ES-I3 (cell line): ENCODE data around the gene FREY1.

Experiments
- H3K36me3 ChIP-seq: 2 replicates; pipeline ENCODE4 v1.6.1; 2013; ENCODE audit warnings: mild to moderate bottlenecking, low read length, control low read depth, moderate library complexity; ENCODE audit not compliant: insufficient read depth
- H3K4me1 ChIP-seq: 2 replicates; pipeline ENCODE4 v1.6.1; 2013; ENCODE audit warnings: mild to moderate bottlenecking, control low read depth, low read length; ENCODE audit not compliant: insufficient read depth
- H3K9ac ChIP-seq: 2 replicates; pipeline ENCODE4 v1.6.1; 2013; ENCODE audit warnings: low read depth, mild to moderate bottlenecking, low read length, moderate library complexity
- H3K9me3 ChIP-seq: 2 replicates; pipeline ENCODE4 v1.6.1; 2013; ENCODE audit warnings: mild to moderate bottlenecking, low read length, moderate library complexity; ENCODE audit not compliant: control insufficient read depth, insufficient read depth

Gene FREY1

DNA sequence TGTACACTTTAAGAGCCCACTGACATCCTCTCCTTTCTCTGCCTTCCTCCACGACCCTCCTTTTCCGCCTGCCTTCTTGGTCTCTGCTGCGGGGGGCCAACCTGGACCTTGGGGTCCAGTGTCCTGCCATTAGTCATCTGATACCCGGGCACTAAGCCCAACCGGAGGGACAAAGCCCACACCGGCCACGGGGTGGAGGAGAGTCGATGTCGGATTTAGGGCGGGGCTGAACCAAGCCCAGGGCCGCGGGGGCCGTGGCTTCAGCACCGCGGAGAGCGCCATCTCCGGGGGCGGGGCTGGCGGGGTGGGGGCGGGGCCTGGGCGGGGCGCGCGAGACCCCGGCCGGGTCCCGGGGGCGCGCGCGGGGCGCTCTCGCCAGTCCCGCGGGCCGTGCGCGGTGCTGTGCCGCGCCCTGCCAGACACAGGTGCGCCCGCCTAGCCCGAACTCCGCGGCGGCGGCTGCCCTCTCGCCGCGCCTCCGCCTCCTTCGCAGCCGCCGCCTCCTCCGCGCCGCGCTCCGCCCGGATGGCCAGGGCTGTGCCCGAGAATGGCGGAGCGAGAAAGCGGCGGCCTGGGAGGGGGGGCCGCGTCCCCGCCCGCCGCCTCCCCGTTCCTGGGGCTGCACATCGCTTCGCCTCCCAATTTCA, 21.7 kb downstream of the FREY1 start, which contains the start of gene MAPK8IP1:
Gene MAPK8IP1 (plus strand): TSS at position 378 of the 647 bp plus-strand sequence. CDS start 170 bp downstream, at position 548.
- H3K9ac ChIP-seq = peak within 1 kb of the TSS; percentile 71
- H3K4me1 ChIP-seq = no peaks in the 10 kb centered on the region

DNA sequence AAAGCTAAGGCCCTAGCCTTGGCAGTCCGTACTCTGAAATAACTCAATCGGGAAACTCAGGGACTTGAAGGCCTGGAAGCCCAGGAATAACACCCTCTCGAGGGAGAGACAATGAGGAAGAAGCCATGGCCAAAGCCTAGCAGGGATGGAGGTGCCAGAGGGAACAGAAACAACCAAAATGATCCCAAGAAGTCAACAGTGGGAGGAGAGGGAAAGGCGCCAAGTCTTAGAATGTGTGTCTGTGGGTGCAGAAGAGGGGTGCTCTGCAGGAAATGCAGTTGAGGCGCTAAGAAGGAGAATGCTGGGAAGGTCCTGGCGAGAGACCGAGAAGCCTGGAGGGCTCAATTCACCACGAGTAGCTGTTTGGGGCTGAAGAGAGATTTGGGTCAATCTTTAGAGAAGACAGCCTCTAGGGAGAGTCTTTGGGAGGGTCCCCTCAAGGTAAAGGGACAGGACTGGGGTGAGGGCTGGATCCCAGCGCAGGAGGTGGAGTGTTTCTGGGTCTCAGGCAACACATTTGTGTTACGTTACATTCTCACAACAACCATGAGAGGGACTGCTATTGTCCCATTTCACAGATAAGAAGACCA, 22.4 kb downstream of the FREY1 start:
- Histone ChIP-seq H3K4me1 (no peaks in the 10 kb centered on the region), H3K9ac (no peak overlapping the region), H3K9me3 (no peaks in the 10 kb centered on the region), H3K36me3 (no peaks in the 10 kb centered on the region; the same call in 1 of the 2 replicates)

More for the DNA sequence above, 21.7 kb downstream of the FREY1 start, which contains the start of gene MAPK8IP1:
- H3K9me3 ChIP-seq = no peaks in the 10 kb centered on the region
- H3K36me3 ChIP-seq = no peaks in the 10 kb centered on the region; the same call in 1 of the 2 replicates

DNA sequence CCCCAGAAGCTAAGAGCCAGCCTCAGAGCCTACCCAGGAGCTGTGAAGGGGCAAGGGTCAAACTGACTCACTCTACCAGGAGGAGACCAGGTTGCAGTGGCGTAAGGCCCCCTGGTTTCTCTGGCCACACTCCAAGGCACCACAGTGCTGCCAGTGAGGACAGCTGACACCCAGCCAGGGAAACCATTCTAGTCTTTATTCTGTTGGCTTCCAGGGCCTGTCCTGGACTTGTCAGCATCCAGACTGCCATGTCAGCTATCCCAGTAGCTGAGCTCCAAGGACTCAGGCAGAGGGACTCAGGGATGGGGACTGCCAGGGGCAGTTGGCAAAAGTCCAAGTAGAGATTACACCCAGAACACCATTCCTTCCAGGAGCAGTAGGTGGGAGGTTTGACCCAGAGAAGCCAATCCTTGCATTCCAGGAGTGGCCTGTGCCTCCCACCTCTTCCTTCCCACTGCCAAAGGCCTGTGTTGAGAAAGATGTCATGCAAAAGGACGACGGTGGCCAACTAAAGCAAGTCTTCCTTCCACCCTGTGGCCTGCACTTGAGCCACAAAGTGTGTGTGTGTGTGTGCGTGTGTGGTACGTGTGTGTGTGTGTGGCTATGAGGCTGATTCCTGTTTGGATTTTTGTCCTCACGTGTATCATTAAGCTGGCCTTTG, 25.2 kb downstream of the FREY1 start:
- no peaks in the 10 kb centered on the region for H3K4me1 ChIP-seq
- no peaks in the 10 kb centered on the region for H3K9me3 ChIP-seq
- H3K36me3 ChIP-seq = no peaks in the 10 kb centered on the region; the same call in 1 of the 2 replicates
- H3K9ac ChIP-seq = no peak overlapping the region

DNA sequence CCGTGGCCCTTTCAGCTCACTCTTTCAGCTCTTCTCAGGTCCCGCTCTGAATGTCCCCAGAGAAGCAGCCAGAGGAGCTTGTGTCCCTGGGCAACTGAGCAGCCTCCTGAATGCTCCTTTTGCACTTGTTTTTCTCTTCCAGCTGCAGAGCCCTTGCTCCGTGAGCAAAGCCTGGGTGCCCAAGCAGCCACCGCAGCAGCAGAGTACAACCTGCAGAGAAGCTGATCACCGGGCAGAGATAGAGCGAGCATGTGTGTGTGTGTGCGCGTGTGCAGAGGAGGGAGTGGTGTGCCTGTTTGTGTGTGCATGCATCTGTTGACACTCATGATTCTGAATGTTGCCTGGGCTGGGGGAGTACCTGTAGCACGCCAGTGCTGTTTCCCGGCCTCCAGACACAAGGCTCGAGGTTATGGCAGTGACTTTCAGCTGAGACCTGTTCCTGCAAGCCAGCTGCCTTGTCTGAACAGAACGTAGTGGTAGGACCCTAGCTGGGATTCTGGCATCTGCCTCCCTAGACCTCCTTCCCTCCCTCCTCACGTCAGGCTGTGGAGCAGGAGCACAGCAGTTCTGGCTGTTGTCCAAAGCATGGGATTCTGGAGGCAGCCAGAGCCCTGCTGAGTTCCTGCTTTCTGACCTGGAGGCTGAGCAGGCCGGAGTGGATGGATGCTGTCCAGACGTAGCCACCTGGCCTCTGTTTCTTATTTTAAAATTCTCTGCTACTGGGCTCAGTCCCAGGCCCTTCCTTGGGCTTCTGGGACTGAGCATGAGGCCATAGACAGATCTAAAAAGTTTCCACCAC, 26.1 kb downstream of the FREY1 start:
- H3K9ac ChIP-seq = no peak overlapping the region
- H3K36me3 ChIP-seq = no peaks in the 10 kb centered on the region; the same call in 1 of the 2 replicates
- no peaks in the 10 kb centered on the region for H3K4me1 ChIP-seq
- H3K9me3 ChIP-seq = no peaks in the 10 kb centered on the region

DNA sequence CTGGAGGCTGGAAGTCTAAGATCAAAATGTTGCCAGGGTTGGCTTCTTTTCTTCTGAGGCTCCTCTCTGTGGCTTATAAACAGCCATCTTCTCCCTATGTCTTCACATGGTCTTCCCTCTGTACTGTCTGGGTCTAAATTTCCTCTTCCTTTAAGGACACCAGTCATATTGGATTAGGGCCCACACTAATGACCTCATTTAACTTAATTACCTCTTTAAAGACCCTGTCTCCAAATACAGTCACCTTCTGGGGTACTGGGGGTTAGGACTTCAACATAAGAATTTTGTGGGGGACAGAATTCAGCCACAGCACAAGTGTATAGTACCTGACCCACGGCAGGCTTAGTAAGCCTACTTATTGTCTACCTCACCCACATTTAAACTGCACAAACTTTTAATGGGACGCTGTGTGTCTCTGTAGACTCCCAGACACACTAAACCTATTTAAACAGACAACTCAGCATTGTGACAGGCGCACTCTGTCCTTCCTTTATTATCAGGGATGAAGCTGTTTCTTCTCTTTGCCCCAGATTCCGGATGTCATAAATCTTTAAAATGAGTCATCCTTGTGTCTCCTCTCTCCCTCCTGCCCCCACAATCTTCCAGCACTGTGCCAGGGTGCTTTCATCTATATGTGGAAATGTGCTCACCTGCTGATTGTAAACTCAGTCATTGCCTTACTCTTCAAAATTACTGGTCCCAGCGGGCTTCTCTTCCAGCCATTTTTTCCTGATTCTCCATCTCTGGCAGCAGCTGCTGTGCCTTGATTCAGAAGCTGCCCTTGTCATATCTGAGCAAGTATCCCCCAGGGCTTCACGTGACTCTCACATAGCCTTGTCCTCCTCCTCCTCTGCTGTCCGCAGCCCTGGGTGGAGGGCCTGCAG, 27.0 kb downstream of the FREY1 start:
- Histone ChIP-seq H3K36me3 (no peaks in the 10 kb centered on the region; the same call in 1 of the 2 replicates), H3K9me3 (no peaks in the 10 kb centered on the region), H3K9ac (no peak overlapping the region), H3K4me1 (no peaks in the 10 kb centered on the region; the same call in 1 of the 2 replicates)

DNA sequence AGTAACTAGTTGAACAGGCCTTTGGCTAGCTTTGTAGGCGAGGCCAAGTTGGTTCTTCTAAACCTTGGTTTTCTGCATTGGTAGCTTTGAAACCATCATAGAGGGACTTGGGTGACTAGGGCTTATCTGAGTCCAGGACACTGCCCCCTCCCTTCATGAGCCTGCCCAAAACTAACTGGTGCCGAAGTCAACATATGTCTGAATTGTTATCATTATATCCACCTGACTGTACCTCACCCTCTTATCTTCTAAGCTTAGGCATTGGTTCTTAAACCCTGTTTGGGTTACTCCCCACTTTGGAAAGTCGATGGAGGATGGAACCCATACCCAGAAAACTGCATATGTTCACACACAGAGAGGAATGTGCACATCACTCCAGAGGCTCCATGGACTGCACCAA, 29.2 kb downstream of the FREY1 start:
- Histone ChIP-seq H3K9me3 (no peaks in the 10 kb centered on the region), H3K9ac (no peak overlapping the region), H3K4me1 (peaks cover 6% of the 10 kb centered on the region), H3K36me3 (no peaks in the 10 kb centered on the region; the same call in none of the 2 replicates)

DNA sequence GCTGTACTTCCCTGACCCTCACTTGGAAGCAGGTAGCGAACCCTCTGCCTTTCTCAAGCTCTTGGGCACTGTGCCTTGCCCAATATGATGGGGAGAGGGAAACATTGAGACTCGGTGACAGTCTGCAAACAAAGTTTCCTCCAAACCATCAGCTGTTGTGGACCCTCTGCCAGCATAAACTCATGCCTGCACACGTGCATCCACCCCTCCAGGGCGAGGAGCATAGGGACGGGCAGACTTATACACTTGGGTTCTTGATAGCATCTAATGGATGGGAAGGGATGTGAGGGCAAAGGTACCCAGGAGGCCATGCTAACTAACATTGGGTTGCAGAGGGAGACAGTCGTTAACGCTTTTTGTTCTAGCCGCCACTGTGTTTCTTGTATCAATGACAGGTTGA, 29.9 kb downstream of the FREY1 start:
- Histone ChIP-seq H3K36me3 (no peaks in the 10 kb centered on the region; the same call in none of the 2 replicates), H3K9ac (no peak overlapping the region), H3K9me3 (no peaks in the 10 kb centered on the region), H3K4me1 (peaks cover 7% of the 10 kb centered on the region)

DNA sequence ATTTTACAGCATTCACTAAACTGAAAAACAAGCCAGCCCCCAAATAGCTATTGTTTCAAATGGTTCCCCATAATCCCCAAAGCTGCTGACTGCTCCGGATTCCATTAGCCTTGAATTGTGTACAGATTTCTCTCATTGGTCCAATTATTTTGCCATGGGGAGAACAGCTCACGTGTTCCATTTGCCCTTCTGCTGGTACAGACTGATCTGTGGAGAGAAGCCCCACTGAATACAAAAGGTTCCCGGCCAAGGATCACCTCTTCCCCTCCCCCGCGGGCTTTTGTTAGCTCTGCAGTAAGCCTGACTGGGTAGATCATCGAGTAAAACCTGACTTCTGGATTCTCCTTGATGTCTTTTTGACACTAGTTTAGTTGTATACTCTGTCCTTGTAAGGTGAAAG, 30.7 kb downstream of the FREY1 start:
- H3K36me3 ChIP-seq = no peaks in the 10 kb centered on the region; the same call in none of the 2 replicates
- H3K4me1 ChIP-seq = peaks cover 7% of the 10 kb centered on the region
- H3K9ac ChIP-seq = no peak overlapping the region
- H3K9me3 ChIP-seq = no peaks in the 10 kb centered on the region

DNA sequence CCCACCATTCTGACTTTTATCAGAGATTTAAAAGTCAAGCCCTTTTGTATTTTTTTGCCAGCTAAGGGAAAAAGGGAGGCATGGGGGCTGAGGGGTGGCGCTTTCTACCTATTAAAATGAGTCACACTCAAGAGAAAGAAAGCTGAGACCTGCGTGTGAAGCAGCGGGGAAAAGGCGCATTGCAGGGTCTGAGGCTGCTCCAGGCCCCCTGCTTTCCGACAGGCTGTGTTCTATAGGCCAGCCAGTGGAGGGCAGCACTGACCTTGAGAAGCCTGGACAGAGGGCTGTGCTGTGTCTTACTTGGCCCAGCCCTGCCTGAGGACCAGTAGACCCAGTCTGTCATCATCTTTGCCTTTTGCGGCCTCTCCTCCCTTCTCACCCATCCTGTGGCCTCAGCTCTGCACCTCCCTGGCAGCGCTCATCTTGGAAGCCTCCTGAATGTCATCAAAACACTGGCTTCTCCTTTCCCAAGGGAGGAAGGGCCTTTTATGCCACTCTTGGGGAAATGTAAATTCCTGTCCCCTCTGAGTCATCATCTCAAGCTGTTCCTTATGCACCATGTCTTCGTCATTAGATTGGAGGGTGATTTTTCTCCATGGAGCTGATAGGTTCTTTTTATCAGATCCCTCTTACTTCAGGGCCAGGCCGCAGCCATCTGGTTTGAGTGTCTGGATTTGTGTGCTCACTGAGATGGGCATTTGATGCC, 34.3 kb downstream of the FREY1 start:
- H3K9ac ChIP-seq = no peak overlapping the region
- peaks cover 8% of the 10 kb centered on the region for H3K36me3 ChIP-seq
- no peaks in the 10 kb centered on the region for H3K9me3 ChIP-seq
- peaks cover 7% of the 10 kb centered on the region for H3K4me1 ChIP-seq

DNA sequence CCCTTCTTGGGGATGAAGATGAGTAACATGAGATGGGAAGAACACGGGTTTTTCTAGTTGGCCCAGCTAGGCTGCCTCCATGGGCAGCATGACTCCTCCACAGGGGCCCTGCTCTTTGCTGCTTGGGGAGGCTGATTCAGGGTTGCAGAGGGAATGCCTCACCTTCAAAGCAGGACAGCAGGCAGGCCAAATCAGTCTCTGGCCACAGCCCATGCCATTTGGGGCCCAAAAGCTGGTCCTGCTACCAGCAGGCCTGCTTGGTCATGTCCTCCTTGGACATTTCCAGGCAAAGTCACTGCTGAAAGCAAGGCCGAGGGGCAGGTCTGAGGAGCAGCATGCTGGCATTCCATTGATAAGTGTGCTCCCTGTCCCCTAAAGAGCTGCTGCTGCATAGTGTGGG, 35.4 kb downstream of the FREY1 start:
- Histone ChIP-seq H3K4me1 (peaks cover 7% of the 10 kb centered on the region), H3K9ac (no peak overlapping the region), H3K9me3 (no peaks in the 10 kb centered on the region), H3K36me3 (peaks cover 8% of the 10 kb centered on the region)

DNA sequence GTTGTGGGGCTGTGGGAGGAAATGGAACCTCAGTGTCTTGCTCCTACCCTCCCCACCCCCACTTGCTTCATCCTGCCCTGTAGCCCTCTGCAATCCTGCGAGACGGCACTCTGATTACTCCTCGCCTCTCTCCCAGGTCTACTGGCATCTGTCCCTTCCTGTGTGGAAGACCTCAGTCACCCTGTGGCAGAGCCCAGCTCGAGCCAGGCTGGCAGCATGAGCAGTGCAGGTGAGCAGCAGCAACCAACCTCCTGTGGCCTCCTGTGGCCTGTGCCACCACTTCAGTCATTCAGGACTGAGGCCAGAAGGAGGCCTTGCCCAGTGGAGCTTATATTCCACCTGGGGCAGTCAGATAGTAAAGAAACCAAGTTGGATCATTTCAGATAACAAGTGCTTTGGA, 36.4 kb downstream of the FREY1 start:
- Histone ChIP-seq H3K9ac (no peak overlapping the region), H3K36me3 (peaks cover 8% of the 10 kb centered on the region), H3K9me3 (no peaks in the 10 kb centered on the region), H3K4me1 (peaks cover 7% of the 10 kb centered on the region)

DNA sequence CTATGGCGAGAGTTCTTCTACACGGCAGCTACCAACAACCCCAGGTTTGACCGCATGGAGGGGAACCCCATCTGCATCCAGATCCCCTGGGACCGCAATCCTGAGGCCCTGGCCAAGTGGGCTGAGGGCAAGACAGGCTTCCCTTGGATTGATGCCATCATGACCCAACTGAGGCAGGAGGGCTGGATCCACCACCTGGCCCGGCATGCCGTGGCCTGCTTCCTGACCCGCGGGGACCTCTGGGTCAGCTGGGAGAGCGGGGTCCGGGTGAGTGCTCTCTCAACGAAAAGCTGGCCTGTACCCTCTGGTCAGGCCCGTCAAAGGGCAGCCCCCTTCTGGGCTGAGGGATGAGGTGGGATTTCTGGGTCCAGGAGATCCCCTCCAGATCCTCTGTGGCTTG, 37.5 kb downstream of the FREY1 start:
- Histone ChIP-seq H3K4me1 (peaks cover 7% of the 10 kb centered on the region; the same call in 1 of the 2 replicates), H3K9me3 (no peaks in the 10 kb centered on the region), H3K9ac (no peak overlapping the region), H3K36me3 (peaks cover 8% of the 10 kb centered on the region)

DNA sequence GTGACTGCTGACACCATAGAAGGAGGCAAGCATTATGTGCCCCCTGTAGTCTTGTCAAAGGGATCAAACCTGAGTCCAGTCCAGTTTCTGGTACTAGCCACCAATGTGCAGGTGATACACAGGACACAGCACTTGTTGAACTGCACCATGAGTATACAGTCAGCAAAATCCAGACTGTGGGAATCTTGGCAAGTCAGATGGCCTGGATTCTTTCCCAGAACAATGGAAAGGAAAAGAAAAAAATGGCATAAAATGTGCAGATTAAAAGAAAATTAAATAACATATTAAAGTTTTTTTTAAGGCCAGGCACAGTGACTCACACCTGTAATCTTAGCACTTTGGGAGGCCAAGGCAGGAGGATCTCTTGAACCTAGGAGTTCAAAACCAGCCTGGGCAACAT, 43.0 kb downstream of the FREY1 start:
- Histone ChIP-seq H3K36me3 (no peaks in the 10 kb centered on the region; the same call in 1 of the 2 replicates), H3K9ac (no peak overlapping the region), H3K9me3 (no peaks in the 10 kb centered on the region), H3K4me1 (peaks cover 12% of the 10 kb centered on the region)
